Gastroesophageal sphincter (tissue), 4 donors: ENCODE measurements around the gene FYTTD1. TPM values are rescaled to one million over a fixed set of nuclear protein-coding genes. Genes with fewer than 3 reads are reported as not detected.
A peak's percentile ranks its signal among the peaks of the same experiment; 100 is the strongest.

Source experiments
- ATAC-seq: fragments of 150-250 bp; one replicate; pipeline ENCODE4 v1.9.1; 2016; ENCODE audit warnings: mild to moderate bottlenecking, moderate library complexity
- H3K27ac ChIP-seq, 4 donors: fragments of 200-600 bp; sonication (generic) in 3 of 4; 1 replicate in 3 of 4; 2 replicates in 1 of 4; pipeline ENCODE4 v1.5.1; 2016 to 2019
- H3K27me3 ChIP-seq: fragments of 200-600 bp; sonication (generic); one replicate; pipeline ENCODE4 v1.5.1; 2019
- H3K36me3 ChIP-seq, 2 donors: fragments of 200-600 bp; sonication (generic); one replicate each; pipeline ENCODE4 v1.5.1; 2019; ENCODE audit warnings: control low read depth in 1 of 2
- H3K4me1 ChIP-seq, 3 donors: fragments of 200-600 bp; sonication (generic); 1 replicate in 2 of 3; 2 replicates in 1 of 3; pipeline ENCODE4 v1.5.1; 2016 to 2019; ENCODE audit warnings: control low read depth in 2 of 3
- H3K4me3 ChIP-seq, 2 donors: fragments of 200-600 bp; sonication (generic); one replicate each; pipeline ENCODE4 v1.5.1; 2019; ENCODE audit warnings: mild to moderate bottlenecking in 1 of 2, moderate library complexity in 1 of 2
- H3K9me3 ChIP-seq, 3 donors: fragments of 200-600 bp; sonication (generic); one replicate each; pipeline ENCODE4 v1.5.1; 2017 to 2019; ENCODE audit warnings: control low read depth in 2 of 3
- CTCF ChIP-seq, 4 experiments: fragments of 200-600 bp in 2 of 4; fragments of 450-650 bp in 2 of 4; sonication (generic) in 1 of 4; IDR thresholded peaks; one replicate each; pipeline ENCODE4 v1.5.1; 2017 to 2019; ENCODE audit warnings: antibody characterized with exemption in 4 of 4, mild to moderate bottlenecking in 2 of 4, moderate library complexity in 2 of 4
- EP300 ChIP-seq: sonication (generic); formaldehyde crosslinking; IDR thresholded peaks from one replicate; pipeline ENCODE4 v1.6.1; 2017; ENCODE audit warnings: antibody characterized with exemption, mild to moderate bottlenecking
- POLR2A ChIP-seq, 2 donors: fragments of 450-650 bp; IDR thresholded peaks; one replicate each; pipeline ENCODE4 v1.6.1; 2017; ENCODE audit warnings: antibody characterized with exemption in 2 of 2, mild to moderate bottlenecking in 2 of 2, moderate library complexity in 1 of 2
- POLR2AphosphoS5 ChIP-seq: sonication (generic); formaldehyde crosslinking; IDR thresholded peaks from one replicate; pipeline ENCODE4 v1.6.1; 2017; ENCODE audit warnings: antibody characterized with exemption
- WGBS, 2 donors: methylation state at CpG; one replicate each; pipeline ENCODE4 v1.1.5; 2018; ENCODE audit warnings: low coverage in 1 of 2; 5-methylcytosine and 5-hydroxymethylcytosine counted together
- total RNA-seq, 4 donors: library from RNA; depleted of rRNA; stranded (reverse); fragments of >200 nt; gene quantifications; one replicate each; pipeline ENCODE4 v1.1.0, GENCODE V29; 2016

FYTTD1 gene
- total RNA-seq, 4 donors from 2014 or later = 69.1 to 88.1 (median 87.0) TPM

GRCh38 chr3:197809356-197810020, 59.8 kb downstream of the FYTTD1 start:
- H3K36me3 ChIP-seq = no peaks in the 10 kb centered on the region
- no peaks in the 10 kb centered on the region for H3K9me3 ChIP-seq
- no peaks in the 10 kb centered on the region for H3K27me3 ChIP-seq
- H3K4me1 ChIP-seq = peaks cover 8 to 61% (median 16%) of the 10 kb centered on the region in 3 donors
- ATAC-seq = peak; percentile 63
- H3K4me3 ChIP-seq = no peak overlapping the region
- peak overlapping the region; percentile 48 to 76 (median 74) for H3K27ac ChIP-seq
- 29% methylated on average over 2 of the region's 2 CpGs; no CpG with 5 or more reads in 1 of the 2 donors for WGBS, 2 donors
- peak; percentile 55 for TF ChIP-seq POLR2AphosphoS5
- no peak for TF ChIP-seq POLR2A (IDR thresholded peaks at IDR 0.05)
- TF ChIP-seq CTCF (IDR thresholded peaks at IDR 0.05) = no peak
- TF ChIP-seq EP300 = no peak

GRCh38 chr3:197810901-197811300, 61.2 kb downstream of the FYTTD1 start:
- 68 to 82% methylated on average over 6 of the region's 6 CpGs for WGBS, 2 donors
- no peak for ATAC-seq

GRCh38 chr3:197811343-197811742, 61.7 kb downstream of the FYTTD1 start:
- Histone ChIP-seq H3K36me3 (no peaks in the 10 kb centered on the region), H3K27me3 (no peaks in the 10 kb centered on the region), H3K9me3 (no peaks in the 10 kb centered on the region), H3K27ac (peak overlapping the region; percentile 29 to 76 (median 61)), H3K4me3 (no peak overlapping the region), H3K4me1 (peaks cover 8 to 67% (median 16%) of the 10 kb centered on the region in 3 donors)
- peak; percentile 88 for ATAC-seq
- 64 to 68% methylated on average over 3 of the region's 3 CpGs for WGBS, 2 donors
- TF ChIP-seq POLR2AphosphoS5 (peak; percentile 85), CTCF (IDR thresholded peaks at IDR 0.05) (no peak), POLR2A (IDR thresholded peaks at IDR 0.05) (no peak)

More at GRCh38 chr3:197810901-197811300, 61.2 kb downstream of the FYTTD1 start:
- H3K9me3 ChIP-seq = no peaks in the 10 kb centered on the region
- peak overlapping the region in 2 of 4 donors; percentile 74 to 76 for H3K27ac ChIP-seq
- no peaks in the 10 kb centered on the region for H3K27me3 ChIP-seq
- H3K4me1 ChIP-seq = peaks cover 8 to 63% (median 16%) of the 10 kb centered on the region in 3 donors
- no peak for TF ChIP-seq EP300
- no peaks in the 10 kb centered on the region for H3K36me3 ChIP-seq
- H3K4me3 ChIP-seq = no peak overlapping the region

GRCh38 chr3:197814372-197814771, 64.7 kb downstream of the FYTTD1 start:
- no peaks in the 10 kb centered on the region for H3K36me3 ChIP-seq
- H3K27ac ChIP-seq = no peak overlapping the region
- H3K9me3 ChIP-seq = no peaks in the 10 kb centered on the region
- H3K4me1 ChIP-seq = peaks cover 5 to 54% (median 9%) of the 10 kb centered on the region in 3 donors
- ATAC-seq = no peak
- no peaks in the 10 kb centered on the region for H3K27me3 ChIP-seq
- TF ChIP-seq POLR2AphosphoS5 = no peak
- 94 to 95% methylated on average over 2 to 4 of the region's 4 CpGs for WGBS, 2 donors
- H3K4me3 ChIP-seq = no peak overlapping the region

- no peak overlapping the region for H3K4me3 ChIP-seq
- H3K4me1 ChIP-seq = peaks cover 0 to 58% (median 0%) of the 10 kb centered on the region in 3 donors
- no peak for ATAC-seq
- H3K36me3 ChIP-seq = peaks cover 0 to 19% of the 10 kb centered on the region in 2 donors
- TF ChIP-seq POLR2A (IDR thresholded peaks at IDR 0.05) (no peak), EP300 (no peak), POLR2AphosphoS5 (no peak), CTCF (IDR thresholded peaks at IDR 0.05) (no peak)
- no peak overlapping the region for H3K27ac ChIP-seq
- no peaks in the 10 kb centered on the region for H3K9me3 ChIP-seq
- H3K27me3 ChIP-seq = no peaks in the 10 kb centered on the region
- WGBS, 2 donors = 62% methylated on average over 8 of the region's 8 CpGs
Observed at GRCh38 chr3:197820550-197821335, 71.1 kb downstream of the FYTTD1 start.
